HepG2 (cell line): ENCODE data around the gene HOXA4. TPM values are rescaled to one million over a fixed set of nuclear protein-coding genes. Genes with fewer than 3 reads are reported as not detected.

Experiments
- ATAC-seq: fragments of 200-7000 bp; cut with Tn5 transposase; 3 replicates; pipeline ENCODE4 v1.9.1; 2020; ENCODE audit warnings: mild to moderate bottlenecking, moderate library complexity
- BruUV-seq: library from RNA; stranded (reverse); fragments of 400-500 nt; replicated peaks from 2 replicates; lab custom pipeline; 2021; lab: Mats Ljungman, UMichigan
- CTCF ChIA-PET: fragments of 300-600 bp; formaldehyde crosslinking; extraction: SDS; loops from one replicate; lab custom pipeline; 2021; ENCODE audit warnings: low total read pairs, inconsistent platforms, low intra/inter-chr PET ratio; lab: Yijun Ruan, JAX
- POLR2A ChIA-PET: fragments of 350-600 bp; sonication (Branson Sonifier 250); formaldehyde crosslinking; loops from one replicate; lab custom pipeline; 2020; ENCODE audit warnings: antibody characterized with exemption, inconsistent platforms; lab: Yijun Ruan, JAX
- DNase-seq: peaks from one replicate; pipeline ENCODE4 v3.0.0-alpha.2; 2015; ENCODE audit warnings: low spot score
- FAIRE-seq: peaks from 3 replicates; lab custom pipeline; 2011; peaks lifted over from hg19 to GRCh38; lab: Jason Lieb, UNC
- H2AFZ ChIP-seq: one replicate; pipeline ENCODE4 v1.6.1; 2011; ENCODE audit warnings: low read length, inconsistent platforms
- H3K27ac ChIP-seq: fragments of 300-600 bp; 3 replicates; pipeline ENCODE4 v1.8.0; 2011; ENCODE audit warnings: mixed run types, mild to moderate bottlenecking, mixed read lengths, low read length, inconsistent platforms; ENCODE audit not compliant: insufficient read depth; ENCODE audit errors: extremely low read length
- H3K27me3 ChIP-seq, 2 experiments: fragments of 200-600 bp in 1 of 2; 2 replicates in 1 of 2; 3 replicates in 1 of 2; pipeline versions ENCODE4 v1.6.0 to v1.8.0; 2011; ENCODE audit warnings: low read length in 2 of 2, mild to moderate bottlenecking in 2 of 2, moderate library complexity in 2 of 2, inconsistent platforms in 1 of 2; ENCODE audit not compliant: insufficient read depth in 2 of 2, control insufficient read depth in 1 of 2
- H3K36me3 ChIP-seq, 2 experiments: fragments of 200-600 bp in 1 of 2; replicated peaks in 1 of 2; 2 replicates in 1 of 2; 3 replicates in 1 of 2; pipeline versions ENCODE4 v1.5.1 to v1.8.0; 2011; ENCODE audit warnings: low read length in 2 of 2, inconsistent platforms in 1 of 2; ENCODE audit not compliant: insufficient read depth in 2 of 2, control insufficient read depth in 1 of 2
- H3K4me1 ChIP-seq: 2 replicates; pipeline ENCODE4 v1.5.1; 2012; ENCODE audit warnings: low read length, inconsistent platforms; ENCODE audit not compliant: insufficient read depth
- H3K4me2 ChIP-seq: 2 replicates; pipeline ENCODE4 v1.6.0; 2011; ENCODE audit warnings: low read depth, low read length, inconsistent platforms
- H3K4me3 ChIP-seq, 3 experiments: fragments of 200-600 bp in 1 of 3; sonication (generic), shearing (Covaris generic) in 1 of 3; replicated peaks in 1 of 3; 2 replicates each; pipeline ENCODE4 v1.5.1; 2011 to 2016; ENCODE audit warnings: low read length in 3 of 3, inconsistent platforms in 2 of 3, low read depth in 2 of 3, mild to moderate bottlenecking in 2 of 3, control low read depth in 1 of 3, mixed read lengths in 1 of 3; ENCODE audit not compliant: insufficient read depth in 1 of 3
- H3K79me2 ChIP-seq: one replicate; pipeline ENCODE4 v1.6.1; 2011; ENCODE audit warnings: low read length, inconsistent platforms; ENCODE audit not compliant: insufficient read depth
- H3K9ac ChIP-seq: 2 replicates; pipeline ENCODE4 v1.6.0; 2011; ENCODE audit warnings: mild to moderate bottlenecking, low read depth, low read length, inconsistent platforms; ENCODE audit not compliant: insufficient read depth
- H3K9me3 ChIP-seq: 2 replicates; pipeline ENCODE4 v1.5.1; 2012; ENCODE audit warnings: mild to moderate bottlenecking, low read length
- H4K20me1 ChIP-seq: 2 replicates; pipeline ENCODE4 v1.6.0; 2011; ENCODE audit warnings: inconsistent platforms, mild to moderate bottlenecking, low read length, moderate library complexity; ENCODE audit not compliant: insufficient read depth
- BORCS8-MEF2B ChIP-seq: sonication (generic); formaldehyde crosslinking; IDR thresholded peaks from 2 replicates; pipeline ENCODE4 v1.8.0; 2022; ENCODE audit warnings: mild to moderate bottlenecking, missing genetic modification reagents
- CBX5 ChIP-seq: sonication (generic); formaldehyde crosslinking; IDR thresholded peaks from 2 replicates; pipeline ENCODE4 v1.4.0; 2020; ENCODE audit warnings: missing genetic modification reagents, borderline replicate concordance
- HES4 ChIP-seq: sonication (generic); formaldehyde crosslinking; IDR thresholded peaks from 2 replicates; pipeline ENCODE4 v1.9.0; 2021; ENCODE audit warnings: mild to moderate bottlenecking, missing genetic modification reagents, borderline replicate concordance
- HOXD1 ChIP-seq: sonication (generic); formaldehyde crosslinking; IDR thresholded peaks from 2 replicates; pipeline ENCODE4 v1.5.0; 2020; ENCODE audit warnings: missing genetic modification reagents
- RAD21 ChIP-seq: fragments of 450-650 bp; formaldehyde crosslinking; IDR thresholded peaks from 2 replicates; pipeline ENCODE4 v1.5.0; 2020; ENCODE audit warnings: mild to moderate bottlenecking
- RBFOX2 ChIP-seq: fragments of 200-400 bp; formaldehyde crosslinking; IDR thresholded peaks from 2 replicates; pipeline ENCODE4 v1.6.1; 2017; ENCODE audit warnings: low read depth, mild to moderate bottlenecking, low read length
- SIN3B ChIP-seq: fragments of 150-350 bp; IDR thresholded peaks from 2 replicates; pipeline ENCODE4 v1.6.1; 2014; ENCODE audit warnings: low read length
- ZNF224 ChIP-seq: sonication (generic); formaldehyde crosslinking; IDR thresholded peaks from 2 replicates; pipeline ENCODE4 v1.5.0; 2020; ENCODE audit warnings: mild to moderate bottlenecking, missing genetic modification reagents
- ZNF577 ChIP-seq: sonication (generic); formaldehyde crosslinking; IDR thresholded peaks from 2 replicates; pipeline ENCODE4 v1.4.0; 2020; ENCODE audit warnings: mild to moderate bottlenecking, low read depth, missing genetic modification reagents, borderline replicate concordance
- ZNF660 ChIP-seq: sonication (generic); formaldehyde crosslinking; IDR thresholded peaks from 2 replicates; pipeline ENCODE4 v1.5.1; 2020; ENCODE audit warnings: mild to moderate bottlenecking, low read depth, missing genetic modification reagents, borderline replicate concordance
- WGBS: methylation state at CpG from one replicate; pipeline ENCODE4 v1.1.6; 2017; ENCODE audit warnings: low lambda C conversion rate; 5-methylcytosine and 5-hydroxymethylcytosine counted together
- in situ Hi-C: cut with HindIII; loops from 2 replicates; pipeline ENCODE4 v1.10.0; 2017; ENCODE audit warnings: low pct_unique_long_range_greater_than_20kb; ENCODE audit not compliant: extremely low pct_ligation_motif_present
- intact Hi-C: fragments of 100-400 bp; cut with micrococcal nuclease; formaldehyde crosslinking; loops from one replicate; pipeline ENCODE4 v1.10.0; 2022; ENCODE audit not compliant: unreplicated experiment
- polyA plus RNA-seq, 8 experiments: library from polyadenylated mRNA; depleted of rRNA in 3 of 8; stranded (reverse) in 7 of 8; unstranded in 1 of 8; fragments of >200 nt; fragmentation: Illumina TruSeq in 4 of 8; extraction: Trizol in 4 of 8; gene quantifications; 2 replicates each; pipeline versions ENCODE4 v1.2.1 to v1.2.3, GENCODE V29; 2011 to 2016; ENCODE audit warnings: low read depth in 4 of 8, missing spikeins in 1 of 8, mixed read lengths in 1 of 8; ENCODE audit not compliant: insufficient read depth in 1 of 8
- total RNA-seq, 5 experiments: library from RNA; depleted of rRNA; stranded (reverse); fragments of >200 nt; fragmentation: Illumina TruSeq; extraction: Trizol; gene quantifications; 2 replicates each; pipeline ENCODE4 v1.2.3, GENCODE V29; 2016; ENCODE audit warnings: low read depth in 1 of 5
- TF ChIP-seq, protein P1 (sequence below): sonication (generic); formaldehyde crosslinking; IDR thresholded peaks from 2 replicates; pipeline ENCODE4 v1.5.0; 2020; ENCODE audit warnings: missing genetic modification reagents, mild to moderate bottlenecking, borderline replicate concordance
- TF ChIP-seq, protein P2 (sequence below): IDR thresholded peaks from 2 replicates; pipeline ENCODE4 v1.6.1; 2016; ENCODE audit warnings: control low read depth

The HOXA4 gene
- total and polyA plus RNA-seq, 2 of the 13 experiments (the other 11 are each of a cell fraction or from before 2014, with no cell fraction given) = 2.4 to 5.4 TPM

DNA sequence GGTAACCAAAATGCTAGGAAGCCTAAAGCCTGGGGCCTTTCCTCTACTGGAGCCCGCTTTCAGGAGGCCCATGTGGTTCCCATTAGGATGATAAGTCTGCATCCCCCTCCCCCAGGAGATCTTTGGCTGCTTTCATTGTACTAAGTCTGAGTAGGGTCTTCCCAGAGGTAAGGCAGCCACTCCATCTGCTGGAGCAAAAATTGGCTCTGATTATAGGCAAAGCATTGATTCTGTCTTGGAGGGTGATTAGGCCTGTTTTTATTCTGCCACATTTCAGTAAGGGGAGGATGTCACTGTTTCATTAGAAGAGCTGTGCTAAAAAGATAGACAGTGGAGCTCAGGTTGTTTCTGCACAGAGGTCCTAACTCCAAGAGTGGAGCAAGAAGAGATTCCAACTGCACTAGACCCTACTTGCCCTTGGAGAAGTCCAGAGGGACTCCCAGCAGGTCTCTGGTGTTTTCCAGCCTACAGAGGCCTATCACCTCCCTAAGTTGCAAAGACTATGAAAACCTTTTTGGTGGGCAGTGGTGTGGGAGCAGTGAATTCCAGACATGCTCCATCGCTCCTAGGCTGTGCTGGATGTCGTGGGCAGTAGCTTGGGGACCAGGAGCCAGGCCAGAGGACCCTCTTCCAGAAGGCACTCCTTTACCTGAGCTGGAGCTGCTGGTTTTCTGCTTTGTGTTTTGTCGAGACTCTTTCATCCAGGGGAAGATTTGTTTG, 20.9 kb downstream of the HOXA4 start:
- intact Hi-C loops = no loop called here
- H3K36me3 ChIP-seq = peaks cover 2 to 7% of the 10 kb centered on the region in 2 experiments; a peak in 2 of 5 replicates
- BruUV-seq = no TSS peak
- no peak overlapping the region for H2AFZ ChIP-seq
- DNase-seq (no peak), ATAC-seq (no peak; the same call in 2 of the 3 replicates), FAIRE-seq (no peak)
- peaks cover 5% of the 10 kb centered on the region; the same call in 1 of the 2 replicates for H4K20me1 ChIP-seq
- in situ Hi-C loops = no loop called here
- ChIA-PET CTCF (no interaction called here), POLR2A (interaction anchor here (3.8 kb wide), 1 partner anchor 12 kb away, joined by 55 read pairs; no protein-coding TSS in a partner anchor)
- H3K79me2 ChIP-seq = peaks cover 12% of the 10 kb centered on the region
- no peak overlapping the region for H3K9ac ChIP-seq
- no peak overlapping the region for H3K27ac ChIP-seq
- no peak overlapping the region for H3K4me2 ChIP-seq
- no peaks in the 10 kb centered on the region for H3K27me3 ChIP-seq
- TF ChIP-seq ZNF660 (CRISPR knock-in tag) (no peak), CBX5 (CRISPR knock-in tag) (no peak), HES4 (CRISPR knock-in tag) (no peak), ZNF577 (CRISPR knock-in tag) (no peak), BORCS8-MEF2B (CRISPR knock-in tag) (no peak), SIN3B (no peak), ZNF224 (no peak), HOXD1 (no peak), RAD21 (no peak), RBFOX2 (no peak)
- TF ChIP-seq, protein P1, sequence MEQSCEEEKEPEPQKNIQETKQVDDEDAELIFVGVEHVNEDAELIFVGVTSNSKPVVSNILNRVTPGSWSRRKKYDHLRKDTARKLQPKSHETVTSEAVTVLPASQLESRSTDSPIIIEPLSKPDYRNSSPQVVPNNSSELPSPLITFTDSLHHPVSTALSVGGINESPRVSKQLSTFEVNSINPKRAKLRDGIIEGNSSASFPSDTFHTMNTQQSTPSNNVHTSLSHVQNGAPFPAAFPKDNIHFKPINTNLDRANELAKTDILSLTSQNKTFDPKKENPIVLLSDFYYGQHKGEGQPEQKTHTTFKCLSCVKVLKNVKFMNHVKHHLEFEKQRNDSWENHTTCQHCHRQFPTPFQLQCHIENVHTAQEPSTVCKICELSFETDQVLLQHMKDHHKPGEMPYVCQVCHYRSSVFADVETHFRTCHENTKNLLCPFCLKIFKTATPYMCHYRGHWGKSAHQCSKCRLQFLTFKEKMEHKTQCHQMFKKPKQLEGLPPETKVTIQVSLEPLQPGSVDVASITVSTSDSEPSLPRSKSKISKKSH (CRISPR knock-in tag) = no peak
- TF ChIP-seq, protein P2, sequence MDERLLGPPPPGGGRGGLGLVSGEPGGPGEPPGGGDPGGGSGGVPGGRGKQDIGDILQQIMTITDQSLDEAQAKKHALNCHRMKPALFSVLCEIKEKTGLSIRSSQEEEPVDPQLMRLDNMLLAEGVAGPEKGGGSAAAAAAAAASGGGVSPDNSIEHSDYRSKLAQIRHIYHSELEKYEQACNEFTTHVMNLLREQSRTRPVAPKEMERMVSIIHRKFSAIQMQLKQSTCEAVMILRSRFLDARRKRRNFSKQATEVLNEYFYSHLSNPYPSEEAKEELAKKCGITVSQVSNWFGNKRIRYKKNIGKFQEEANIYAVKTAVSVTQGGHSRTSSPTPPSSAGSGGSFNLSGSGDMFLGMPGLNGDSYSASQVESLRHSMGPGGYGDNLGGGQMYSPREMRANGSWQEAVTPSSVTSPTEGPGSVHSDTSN (CRISPR knock-in tag) = no peak
- H3K4me1 ChIP-seq = peaks cover 12% of the 10 kb centered on the region; the same call in 1 of the 2 replicates
- WGBS = 94% methylated on average over 3 of the region's 4 CpGs
- no peaks in the 10 kb centered on the region for H3K9me3 ChIP-seq
- no peak overlapping the region for H3K4me3 ChIP-seq
